Spinal cord (tissue), 10 donors: ENCODE data around the gene AGRN. TPM values are rescaled to one million over a fixed set of nuclear protein-coding genes. Genes with fewer than 3 reads are reported as not detected.

Experiments
- DNase-seq, 6 donors: peaks; one replicate each; pipeline versions ENCODE4 v3.0.0 to v3.0.0-alpha.2; 2013 to 2015; ENCODE audit warnings: low spot score in 6 of 6, low read depth in 4 of 6
- H3K27ac ChIP-seq: one replicate; pipeline ENCODE4 v1.5.1; 2013; ENCODE audit warnings: low read depth, low read length, control low read depth
- H3K27me3 ChIP-seq: one replicate; pipeline ENCODE4 v1.6.1; 2013; ENCODE audit warnings: low read length; ENCODE audit not compliant: control insufficient read depth, insufficient read depth
- H3K36me3 ChIP-seq: one replicate; pipeline ENCODE4 v1.6.1; 2013; ENCODE audit warnings: low read length; ENCODE audit not compliant: control insufficient read depth, insufficient read depth
- H3K4me1 ChIP-seq: one replicate; pipeline ENCODE4 v1.6.1; 2013; ENCODE audit warnings: low read length; ENCODE audit not compliant: control insufficient read depth, insufficient read depth
- H3K4me3 ChIP-seq: one replicate; pipeline ENCODE4 v1.5.1; 2013; ENCODE audit warnings: low read depth, low read length, control low read depth
- H3K9me3 ChIP-seq: one replicate; pipeline ENCODE4 v1.6.1; 2013; ENCODE audit warnings: low read length; ENCODE audit not compliant: control insufficient read depth, insufficient read depth
- WGBS: methylation state at CpG from one replicate; pipeline ENCODE4 v1.1.5; 2013; ENCODE audit warnings: missing lambda C conversion rate; ENCODE audit not compliant: insufficient coverage; 5-methylcytosine and 5-hydroxymethylcytosine counted together
- polyA plus RNA-seq, 2 donors: library from polyadenylated mRNA; unstranded; fragments of 120-200 nt; gene quantifications; one replicate each; pipeline ENCODE4 v1.2.1, GENCODE V29; 2013; ENCODE audit not compliant: insufficient read length in 2 of 2
- total RNA-seq, 2 donors: library from RNA; depleted of rRNA in 1 of 2; stranded (reverse); fragments of 120-200 nt in 1 of 2; fragments of >200 nt in 1 of 2; gene quantifications; one replicate each; pipeline versions ENCODE4 v1.2.3 to v1.2.4, GENCODE V29; 2013 to 2014
- donor health status: healthy.

Gene AGRN
- total and polyA plus RNA-seq, 4 donors: 62.8 to 280 (median 175) TPM

- no peak overlapping the region for H3K27ac ChIP-seq
- H3K4me1 ChIP-seq: peaks cover 22% of the 10 kb centered on the region
- H3K36me3 ChIP-seq: peaks cover 79% of the 10 kb centered on the region
- peaks cover 4% of the 10 kb centered on the region for H3K27me3 ChIP-seq
- no peaks in the 10 kb centered on the region for H3K9me3 ChIP-seq
- no peak for DNase-seq
- H3K4me3 ChIP-seq: no peak overlapping the region
- WGBS: 94% methylated on average over 27 of the region's 27 CpGs
Measured at GRCh38 chr1:1043411-1043810, 23.5 kb downstream of the AGRN start.

DNA sequence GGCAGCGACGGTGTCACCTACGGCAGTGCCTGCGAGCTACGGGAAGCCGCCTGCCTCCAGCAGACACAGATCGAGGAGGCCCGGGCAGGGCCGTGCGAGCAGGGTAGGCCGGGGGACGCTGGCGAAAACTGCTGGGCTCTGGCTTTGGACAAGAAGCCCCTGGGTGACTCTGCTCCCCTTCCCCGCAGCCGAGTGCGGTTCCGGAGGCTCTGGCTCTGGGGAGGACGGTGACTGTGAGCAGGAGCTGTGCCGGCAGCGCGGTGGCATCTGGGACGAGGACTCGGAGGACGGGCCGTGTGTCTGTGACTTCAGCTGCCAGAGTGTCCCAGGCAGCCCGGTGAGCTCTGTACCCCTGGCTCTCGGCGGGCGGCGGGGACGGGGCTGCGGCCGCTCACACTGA is 24.0 kb downstream of the AGRN start:
- H3K4me1 ChIP-seq: peaks cover 17% of the 10 kb centered on the region
- H3K9me3 ChIP-seq: no peaks in the 10 kb centered on the region
- no peak overlapping the region for H3K4me3 ChIP-seq
- WGBS: 96% methylated on average over 33 of the region's 33 CpGs
- peaks cover 4% of the 10 kb centered on the region for H3K27me3 ChIP-seq
- DNase-seq: no peak
- H3K27ac ChIP-seq: no peak overlapping the region
- peaks cover 80% of the 10 kb centered on the region for H3K36me3 ChIP-seq

DNA sequence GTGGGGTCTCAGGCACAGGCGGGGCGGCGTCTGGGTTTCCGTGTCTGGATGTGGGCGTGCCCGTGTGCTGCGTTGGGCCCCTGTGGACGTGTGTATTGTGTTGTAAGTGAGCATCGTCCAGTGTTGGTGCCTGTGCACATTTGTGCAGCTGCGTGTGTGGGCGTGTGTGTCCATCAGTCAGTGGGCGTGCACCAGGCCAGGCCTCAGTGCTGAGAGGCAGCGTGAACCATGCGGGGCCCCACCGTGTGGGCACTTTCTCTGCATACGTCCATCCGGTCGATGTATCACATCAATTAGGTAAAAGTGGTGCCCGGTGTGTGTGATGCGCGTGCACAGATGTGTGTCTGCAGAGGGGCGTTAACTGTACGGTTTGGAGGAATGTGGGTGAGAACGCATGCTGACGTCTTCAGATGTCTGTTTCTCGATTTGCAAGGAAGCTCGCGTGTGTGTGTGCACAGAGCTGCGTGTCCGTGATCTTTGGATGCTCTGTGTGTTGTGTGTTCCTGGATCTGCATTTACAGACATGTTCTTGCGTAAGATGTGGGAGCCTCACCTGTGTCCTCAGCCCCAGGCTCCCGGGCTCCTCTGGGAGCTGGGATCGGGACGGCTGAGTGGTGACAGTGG is 24.6 kb downstream of the AGRN start:
- Histone ChIP-seq H3K27ac (no peak overlapping the region), H3K27me3 (peaks cover 4% of the 10 kb centered on the region), H3K4me1 (peaks cover 11% of the 10 kb centered on the region), H3K9me3 (no peaks in the 10 kb centered on the region), H3K4me3 (no peak overlapping the region), H3K36me3 (peaks cover 83% of the 10 kb centered on the region)
- no peak for DNase-seq
- 94% methylated on average over 32 of the region's 34 CpGs for WGBS

DNA sequence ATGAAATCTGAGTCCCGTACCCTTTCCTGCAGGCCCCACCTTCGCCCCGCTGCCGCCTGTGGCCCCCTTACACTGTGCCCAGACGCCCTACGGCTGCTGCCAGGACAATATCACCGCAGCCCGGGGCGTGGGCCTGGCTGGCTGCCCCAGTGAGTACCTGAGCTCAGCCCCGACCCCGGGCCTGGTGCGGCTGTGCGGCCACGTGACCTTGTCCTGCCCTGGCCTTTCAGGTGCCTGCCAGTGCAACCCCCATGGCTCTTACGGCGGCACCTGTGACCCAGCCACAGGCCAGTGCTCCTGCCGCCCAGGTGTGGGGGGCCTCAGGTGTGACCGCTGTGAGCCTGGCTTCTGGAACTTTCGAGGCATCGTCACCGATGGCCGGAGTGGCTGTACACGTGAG is 25.2 kb downstream of the AGRN start:
- H3K9me3 ChIP-seq: no peaks in the 10 kb centered on the region
- H3K27ac ChIP-seq: no peak overlapping the region
- peaks cover 89% of the 10 kb centered on the region for H3K36me3 ChIP-seq
- H3K4me1 ChIP-seq: peaks cover 5% of the 10 kb centered on the region
- 94% methylated on average over 22 of the region's 23 CpGs for WGBS
- peaks cover 1% of the 10 kb centered on the region for H3K27me3 ChIP-seq
- no peak overlapping the region for H3K4me3 ChIP-seq
- DNase-seq: no peak

- Histone ChIP-seq H3K27ac (no peak overlapping the region), H3K36me3 (peaks cover 99% of the 10 kb centered on the region), H3K4me3 (no peak overlapping the region), H3K9me3 (no peaks in the 10 kb centered on the region), H3K4me1 (no peaks in the 10 kb centered on the region), H3K27me3 (no peaks in the 10 kb centered on the region)
- DNase-seq: no peak
- WGBS: 96% methylated on average over 18 of the region's 20 CpGs
Measured at GRCh38 chr1:1046243-1046642, 26.3 kb downstream of the AGRN start.

DNA sequence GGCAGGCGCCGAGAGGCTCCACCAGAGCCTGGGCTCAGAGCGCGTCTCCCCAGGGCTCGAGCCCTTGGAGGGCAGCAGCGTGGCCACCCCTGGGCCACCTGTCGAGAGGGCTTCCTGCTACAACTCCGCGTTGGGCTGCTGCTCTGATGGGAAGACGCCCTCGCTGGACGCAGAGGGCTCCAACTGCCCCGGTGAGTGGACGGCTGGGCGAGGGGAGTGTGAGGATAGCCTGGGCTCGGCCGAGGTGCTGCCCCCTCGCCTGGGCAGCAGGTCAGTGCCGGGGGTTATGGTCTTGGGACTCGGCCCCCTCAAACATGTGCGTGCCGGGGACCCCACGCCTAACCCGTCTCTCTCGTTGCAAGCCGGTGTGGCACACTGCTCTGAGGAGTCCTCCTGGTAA is 26.8 kb downstream of the AGRN start:
- Histone ChIP-seq H3K36me3 (peaks cover 100% of the 10 kb centered on the region), H3K9me3 (no peaks in the 10 kb centered on the region), H3K4me1 (no peaks in the 10 kb centered on the region), H3K27me3 (no peaks in the 10 kb centered on the region), H3K4me3 (no peak overlapping the region), H3K27ac (no peak overlapping the region)
- 96% methylated on average over 26 of the region's 26 CpGs for WGBS
- DNase-seq: no peak

- Histone ChIP-seq H3K27ac (no peak overlapping the region), H3K4me3 (no peak overlapping the region), H3K27me3 (no peaks in the 10 kb centered on the region), H3K9me3 (no peaks in the 10 kb centered on the region), H3K36me3 (peaks cover 100% of the 10 kb centered on the region), H3K4me1 (no peaks in the 10 kb centered on the region)
- DNase-seq: no peak
- 97% methylated on average over 19 of the region's 19 CpGs for WGBS
Measured at GRCh38 chr1:1047407-1047806, 27.5 kb downstream of the AGRN start.

DNA sequence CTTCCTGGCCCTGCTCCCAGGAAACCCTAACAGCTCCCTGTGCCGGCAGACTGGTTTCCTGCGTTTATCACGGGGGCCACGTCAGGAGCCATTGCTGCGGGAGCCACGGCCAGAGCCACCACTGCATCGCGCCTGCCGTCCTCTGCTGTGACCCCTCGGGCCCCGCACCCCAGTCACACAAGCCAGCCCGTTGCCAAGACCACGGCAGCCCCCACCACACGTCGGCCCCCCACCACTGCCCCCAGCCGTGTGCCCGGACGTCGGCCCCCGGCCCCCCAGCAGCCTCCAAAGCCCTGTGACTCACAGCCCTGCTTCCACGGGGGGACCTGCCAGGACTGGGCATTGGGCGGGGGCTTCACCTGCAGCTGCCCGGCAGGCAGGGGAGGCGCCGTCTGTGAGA is 28.0 kb downstream of the AGRN start:
- Histone ChIP-seq H3K4me3 (no peak overlapping the region), H3K4me1 (no peaks in the 10 kb centered on the region), H3K27ac (no peak overlapping the region), H3K9me3 (no peaks in the 10 kb centered on the region), H3K27me3 (no peaks in the 10 kb centered on the region), H3K36me3 (peaks cover 100% of the 10 kb centered on the region)
- 93% methylated on average over 23 of the region's 25 CpGs for WGBS
- DNase-seq: no peak

DNA sequence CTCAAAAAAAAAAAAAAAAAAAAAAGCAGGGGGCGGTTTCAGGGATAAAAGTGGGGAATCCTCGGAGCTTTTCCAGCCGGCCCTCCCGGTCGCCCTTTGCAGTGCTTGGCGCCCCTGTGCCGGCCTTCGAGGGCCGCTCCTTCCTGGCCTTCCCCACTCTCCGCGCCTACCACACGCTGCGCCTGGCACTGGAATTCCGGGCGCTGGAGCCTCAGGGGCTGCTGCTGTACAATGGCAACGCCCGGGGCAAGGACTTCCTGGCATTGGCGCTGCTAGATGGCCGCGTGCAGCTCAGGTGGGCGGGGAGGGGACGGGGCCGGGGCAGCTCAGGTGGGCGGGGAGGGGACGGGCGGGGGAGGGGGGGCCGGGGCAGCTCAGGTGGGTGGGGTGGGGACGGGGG is 28.8 kb downstream of the AGRN start:
- no peaks in the 10 kb centered on the region for H3K9me3 ChIP-seq
- H3K27me3 ChIP-seq: no peaks in the 10 kb centered on the region
- WGBS: 89% methylated on average over 17 of the region's 28 CpGs
- H3K27ac ChIP-seq: no peak overlapping the region
- no peak overlapping the region for H3K4me3 ChIP-seq
- DNase-seq: no peak
- H3K36me3 ChIP-seq: peaks cover 100% of the 10 kb centered on the region
- H3K4me1 ChIP-seq: no peaks in the 10 kb centered on the region

DNA sequence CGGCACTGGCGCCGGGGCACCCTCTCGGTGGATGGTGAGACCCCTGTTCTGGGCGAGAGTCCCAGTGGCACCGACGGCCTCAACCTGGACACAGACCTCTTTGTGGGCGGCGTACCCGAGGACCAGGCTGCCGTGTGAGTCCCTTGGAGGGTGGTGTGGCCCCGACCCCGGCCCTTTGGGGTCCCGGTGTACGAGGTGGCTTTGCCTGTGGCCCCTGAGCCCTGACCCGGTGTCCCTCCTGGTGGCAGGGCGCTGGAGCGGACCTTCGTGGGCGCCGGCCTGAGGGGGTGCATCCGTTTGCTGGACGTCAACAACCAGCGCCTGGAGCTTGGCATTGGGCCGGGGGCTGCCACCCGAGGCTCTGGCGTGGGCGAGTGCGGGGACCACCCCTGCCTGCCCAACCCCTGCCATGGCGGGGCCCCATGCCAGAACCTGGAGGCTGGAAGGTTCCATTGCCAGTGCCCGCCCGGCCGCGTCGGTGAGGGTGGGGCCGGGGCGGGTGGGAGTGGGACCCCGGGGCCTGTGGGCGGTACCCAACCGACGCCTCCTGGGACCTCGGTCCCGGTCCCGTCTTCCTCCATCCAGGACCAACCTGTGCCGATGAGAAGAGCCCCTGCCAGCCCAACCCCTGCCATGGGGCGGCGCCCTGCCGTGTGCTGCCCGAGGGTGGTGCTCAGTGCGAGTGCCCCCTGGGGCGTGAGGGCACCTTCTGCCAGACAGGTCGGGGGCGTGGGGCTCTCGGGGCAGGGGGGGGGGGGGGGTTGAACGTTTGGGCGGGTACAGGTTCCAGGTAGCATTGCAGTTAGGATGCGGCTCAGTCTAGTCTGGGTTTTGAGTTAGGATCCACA is 29.6 kb downstream of the AGRN start:
- Histone ChIP-seq H3K27ac (no peak overlapping the region), H3K9me3 (no peaks in the 10 kb centered on the region), H3K4me1 (no peaks in the 10 kb centered on the region), H3K36me3 (peaks cover 100% of the 10 kb centered on the region), H3K4me3 (no peak overlapping the region), H3K27me3 (no peaks in the 10 kb centered on the region)
- DNase-seq: no peak
- WGBS: 95% methylated on average over 47 of the region's 57 CpGs
